HG02759 (cell line): ENCODE results near the gene PFDN5.
"Not testable (repeated sequence)": the region's sequence is repeated elsewhere in the genome, so short reads cannot be mapped to it uniquely, and the experiment has no call there.

Experiments
- ATAC-seq: cut with Tn5 transposase; IDR thresholded peaks from one replicate; pipeline ENCODE4 v1.9.1; 2021; ENCODE audit warnings: mild to moderate bottlenecking, moderate library complexity; ENCODE audit not compliant: unreplicated experiment

The PFDN5 gene

GRCh38 chr12:53286448-53286847, 8.9 kb upstream of the PFDN5 start:
- ATAC-seq, result no peak

GRCh38 chr12:53287741-53288216, 7.6 kb upstream of the PFDN5 start:
- ATAC-seq, result no peak

- ATAC-seq, result no peak
Observed at GRCh38 chr12:53288322-53288721, 7.0 kb upstream of the PFDN5 start.

GRCh38 chr12:53289891-53290290, 5.5 kb upstream of the PFDN5 start:
- no peak for ATAC-seq

- ATAC-seq, result no peak
Observed at GRCh38 chr12:53290661-53291060, 4.7 kb upstream of the PFDN5 start.

- ATAC-seq, result no peak
Observed at GRCh38 chr12:53292426-53292825, 2.9 kb upstream of the PFDN5 start.

GRCh38 chr12:53295891-53296219, 513 bp downstream of the PFDN5 start:
- ATAC-seq, result no peak

- not testable (repeated sequence) for ATAC-seq
Observed at GRCh38 chr12:53297106-53297505, 1.8 kb downstream of the PFDN5 start.

- no peak for ATAC-seq
Observed at GRCh38 chr12:53298164-53298563, 2.8 kb downstream of the PFDN5 start.

- ATAC-seq, result no peak
Observed at GRCh38 chr12:53299101-53299453, 3.7 kb downstream of the PFDN5 start.

GRCh38 chr12:53299454-53300180, 4.3 kb downstream of the PFDN5 start, which contains the start of gene MYG1:
Gene MYG1, plus strand, starts transcription at chr12:53299695. Its CDS starts 43 bp downstream, at chr12:53299738.
- ATAC-seq, result peak; percentile 78

- ATAC-seq, result no peak
Observed at GRCh38 chr12:53300187-53300586, 4.8 kb downstream of the PFDN5 start.

- ATAC-seq, result no peak
Observed at GRCh38 chr12:53302903-53303302, 7.6 kb downstream of the PFDN5 start.

GRCh38 chr12:53306826-53307225, 11.5 kb downstream of the PFDN5 start:
- no peak for ATAC-seq

GRCh38 chr12:53308276-53308675, 12.9 kb downstream of the PFDN5 start:
- ATAC-seq, result no peak

- ATAC-seq, result no peak
Observed at GRCh38 chr12:53313996-53314395, 18.7 kb downstream of the PFDN5 start.

GRCh38 chr12:53320352-53321195, 25.2 kb downstream of the PFDN5 start:
- ATAC-seq, result no peak

GRCh38 chr12:53324113-53324778, 28.9 kb downstream of the PFDN5 start:
- ATAC-seq, result peak; percentile 25

- peak; percentile 57 for ATAC-seq
Observed at GRCh38 chr12:53324779-53325510, 29.6 kb downstream of the PFDN5 start.

GRCh38 chr12:53325511-53326061, 30.2 kb downstream of the PFDN5 start:
- ATAC-seq, result no peak
